Measurements from ENCODE around the gene SRI.

- no peak for TF ChIP-seq CTCF (IDR thresholded peaks at IDR 0.05)
- no peak for TF ChIP-seq POLR2A (IDR thresholded peaks at IDR 0.05)
These were observed 3.4 kb upstream of the SRI start for GRCh38 chr7:88223265-88223664.
